T-helper 17 cell (primary cell): ENCODE results near the gene IFIT1B. TPM values are rescaled to one million over a fixed set of nuclear protein-coding genes. Genes with fewer than 3 reads are reported as not detected.

ENCODE experiments used
- total RNA-seq, 4 donors: library from RNA in 2 of 4; stranded (reverse) in 2 of 4; gene quantifications; one replicate each; pipeline ENCODE4 v1.2.3 and lab custom pipeline; 2022 to 2026

The IFIT1B gene
- total RNA-seq, 2 donors from 2014 or later: not detected

Other genes with a start within 250 kb of the IFIT1B start
- under 1 TPM in 1 of 2 donors, not detected in 1; 0.44 TPM for gene CH25H, start 170.7 kb upstream of the IFIT1B start, total RNA-seq
- 10 to 100 TPM; 24.7 to 33.8 TPM for gene LIPA, start 126.3 kb upstream of the IFIT1B start, total RNA-seq
- gene IFIT2, start 76.0 kb upstream of the IFIT1B start, total RNA-seq: 10 to 100 TPM; 17.6 to 19.5 TPM
- 10 to 100 TPM in 1 of 2 donors, 1 to 10 TPM in 1; 5.4 to 10.3 TPM for gene IFIT3, start 50.1 kb upstream of the IFIT1B start, total RNA-seq
- gene IFIT1, start 14.6 kb downstream of the IFIT1B start, total RNA-seq: 1 to 10 TPM; 1.9 to 3.8 TPM
- gene IFIT5, start 36.5 kb downstream of the IFIT1B start, total RNA-seq: 10 to 100 TPM; 12.7 to 15.2 TPM
- gene SLC16A12, start 157.5 kb downstream of the IFIT1B start, total RNA-seq: not detected